ENCODE measurements around the gene ZNF792.

DNA sequence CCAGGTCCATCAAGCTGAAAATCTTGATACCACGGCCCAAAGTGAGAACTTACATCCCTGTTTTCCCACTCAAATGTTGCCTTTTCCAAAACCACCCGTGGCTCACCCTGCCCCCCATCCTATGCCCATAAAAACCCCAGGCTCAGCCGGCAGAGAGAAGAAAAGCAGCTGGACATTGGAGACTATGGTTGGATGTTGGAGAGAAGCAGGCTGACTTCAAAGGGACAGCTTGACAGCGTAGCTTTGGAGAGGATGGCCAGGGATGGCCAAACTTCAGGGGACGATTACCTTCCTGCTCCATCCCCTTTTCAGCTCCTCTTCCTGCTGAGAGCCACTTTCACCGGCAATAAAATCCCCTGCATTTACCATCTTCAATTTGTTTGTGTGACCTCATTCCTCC is 3.5 kb upstream of the ZNF792 start:
- TF ChIP-seq, protein P1, sequence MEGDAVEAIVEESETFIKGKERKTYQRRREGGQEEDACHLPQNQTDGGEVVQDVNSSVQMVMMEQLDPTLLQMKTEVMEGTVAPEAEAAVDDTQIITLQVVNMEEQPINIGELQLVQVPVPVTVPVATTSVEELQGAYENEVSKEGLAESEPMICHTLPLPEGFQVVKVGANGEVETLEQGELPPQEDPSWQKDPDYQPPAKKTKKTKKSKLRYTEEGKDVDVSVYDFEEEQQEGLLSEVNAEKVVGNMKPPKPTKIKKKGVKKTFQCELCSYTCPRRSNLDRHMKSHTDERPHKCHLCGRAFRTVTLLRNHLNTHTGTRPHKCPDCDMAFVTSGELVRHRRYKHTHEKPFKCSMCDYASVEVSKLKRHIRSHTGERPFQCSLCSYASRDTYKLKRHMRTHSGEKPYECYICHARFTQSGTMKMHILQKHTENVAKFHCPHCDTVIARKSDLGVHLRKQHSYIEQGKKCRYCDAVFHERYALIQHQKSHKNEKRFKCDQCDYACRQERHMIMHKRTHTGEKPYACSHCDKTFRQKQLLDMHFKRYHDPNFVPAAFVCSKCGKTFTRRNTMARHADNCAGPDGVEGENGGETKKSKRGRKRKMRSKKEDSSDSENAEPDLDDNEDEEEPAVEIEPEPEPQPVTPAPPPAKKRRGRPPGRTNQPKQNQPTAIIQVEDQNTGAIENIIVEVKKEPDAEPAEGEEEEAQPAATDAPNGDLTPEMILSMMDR (conservative IDR thresholded peaks at IDR 0.05; ENCODE audit: low read depth, low read length), result no peak
- no peak for TF ChIP-seq EZH2 (IDR thresholded peaks at IDR 0.05; ENCODE audit: borderline replicate concordance, low read depth, low read length, poor library complexity, severe bottlenecking)

Data from A673 (cell line).